ENCODE data around the gene SHISAL2B. TPM values are rescaled to one million over a fixed set of nuclear protein-coding genes. Genes with fewer than 3 reads are reported as not detected.

Gene SHISAL2B
- total and polyA plus RNA-seq, 2 experiments from 2014 or later: 0.56 TPM; not detected in 1

DNA sequence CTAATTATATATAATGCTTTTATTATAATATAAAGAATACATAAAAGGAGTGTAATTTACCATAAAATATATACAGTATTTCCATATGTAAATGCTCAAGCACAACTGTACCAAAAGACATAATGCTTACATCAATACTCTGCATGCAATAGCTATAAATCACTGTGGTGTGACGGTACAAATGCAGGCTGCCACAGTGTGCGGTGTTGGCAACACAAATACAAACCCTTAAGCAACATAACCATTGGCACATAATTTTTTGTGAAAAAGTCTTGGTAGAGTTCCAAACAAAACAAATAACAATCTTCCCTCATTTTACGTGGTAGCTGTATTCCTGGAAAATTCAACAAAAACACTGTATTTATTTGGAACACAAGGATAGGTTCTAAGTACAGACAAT, 1.9 kb upstream of the SHISAL2B start:
- Histone ChIP-seq H4K20me1 (ENCODE audit: insufficient read depth, poor library complexity, severe bottlenecking) (no peaks in the 10 kb centered on the region), H3K9me3 (ENCODE audit: low read depth) (no peaks in the 10 kb centered on the region), H3K27me3 (peaks cover 51% of the 10 kb centered on the region), H2AFZ (no peak overlapping the region), H3K79me2 (no peaks in the 10 kb centered on the region), H3K4me2 (no peak overlapping the region), H3K4me3 (no peak overlapping the region), H3K27ac (no peak overlapping the region), H3K36me3 (replicated peaks; ENCODE audit: insufficient read depth, low read depth) (no peaks in the 10 kb centered on the region), H3K4me1 (ENCODE audit: insufficient read depth) (peaks cover 9% of the 10 kb centered on the region), H3K9me2 (replicated peaks; ENCODE audit: insufficient read depth) (no peaks in the 10 kb centered on the region)
- no peak for DNase-seq (ENCODE audit: low spot score)
- 82% methylated on average over 3 of the region's 3 CpGs for WGBS (ENCODE audit: low lambda C conversion rate, missing lambda C conversion rate)
- TF ChIP-seq, protein P1, sequence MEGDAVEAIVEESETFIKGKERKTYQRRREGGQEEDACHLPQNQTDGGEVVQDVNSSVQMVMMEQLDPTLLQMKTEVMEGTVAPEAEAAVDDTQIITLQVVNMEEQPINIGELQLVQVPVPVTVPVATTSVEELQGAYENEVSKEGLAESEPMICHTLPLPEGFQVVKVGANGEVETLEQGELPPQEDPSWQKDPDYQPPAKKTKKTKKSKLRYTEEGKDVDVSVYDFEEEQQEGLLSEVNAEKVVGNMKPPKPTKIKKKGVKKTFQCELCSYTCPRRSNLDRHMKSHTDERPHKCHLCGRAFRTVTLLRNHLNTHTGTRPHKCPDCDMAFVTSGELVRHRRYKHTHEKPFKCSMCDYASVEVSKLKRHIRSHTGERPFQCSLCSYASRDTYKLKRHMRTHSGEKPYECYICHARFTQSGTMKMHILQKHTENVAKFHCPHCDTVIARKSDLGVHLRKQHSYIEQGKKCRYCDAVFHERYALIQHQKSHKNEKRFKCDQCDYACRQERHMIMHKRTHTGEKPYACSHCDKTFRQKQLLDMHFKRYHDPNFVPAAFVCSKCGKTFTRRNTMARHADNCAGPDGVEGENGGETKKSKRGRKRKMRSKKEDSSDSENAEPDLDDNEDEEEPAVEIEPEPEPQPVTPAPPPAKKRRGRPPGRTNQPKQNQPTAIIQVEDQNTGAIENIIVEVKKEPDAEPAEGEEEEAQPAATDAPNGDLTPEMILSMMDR (IDR thresholded peaks at IDR 0.05; ENCODE audit: poor library complexity): no peak

DNA sequence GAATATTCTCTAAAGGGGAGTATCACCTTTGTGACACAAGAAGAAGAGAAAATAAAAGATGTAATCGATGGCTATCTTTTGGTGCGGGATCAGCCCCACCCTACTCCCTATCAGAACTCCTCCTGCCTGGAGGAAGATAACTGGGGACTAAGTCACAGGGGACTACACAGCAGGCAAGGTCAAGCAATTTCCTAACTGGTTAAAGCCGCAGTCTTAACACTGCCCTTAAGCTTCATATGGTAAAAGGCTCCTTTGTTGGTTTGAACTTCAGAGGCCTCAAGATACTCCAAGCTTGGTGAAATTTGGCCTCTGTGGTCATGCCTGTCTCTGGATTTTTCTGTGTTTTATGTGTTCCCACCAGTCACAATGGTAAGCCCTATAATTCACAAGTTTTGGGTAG, 1.3 kb upstream of the SHISAL2B start:
- Histone ChIP-seq H4K20me1 (ENCODE audit: insufficient read depth, poor library complexity, severe bottlenecking) (no peaks in the 10 kb centered on the region), H3K27ac (no peak overlapping the region), H2AFZ (no peak overlapping the region), H3K9me3 (ENCODE audit: low read depth) (no peaks in the 10 kb centered on the region), H3K4me1 (ENCODE audit: insufficient read depth) (peaks cover 9% of the 10 kb centered on the region), H3K36me3 (replicated peaks; ENCODE audit: insufficient read depth, low read depth) (no peaks in the 10 kb centered on the region), H3K4me3 (no peak overlapping the region), H3K27me3 (peaks cover 51% of the 10 kb centered on the region), H3K79me2 (no peaks in the 10 kb centered on the region), H3K9me2 (replicated peaks; ENCODE audit: insufficient read depth) (no peaks in the 10 kb centered on the region), H3K4me2 (no peak overlapping the region)
- 61% methylated on average over 3 of the region's 3 CpGs for whole genome bisulfite sequencing (ENCODE audit: low lambda C conversion rate, missing lambda C conversion rate)
- DNase-seq (ENCODE audit: low spot score): no peak
- TF ChIP-seq, protein P1 (IDR thresholded peaks at IDR 0.05; ENCODE audit: poor library complexity): no peak
- TF ChIP-seq EZH2phosphoT487 (IDR thresholded peaks at IDR 0.05; ENCODE audit: low read depth, severe bottlenecking, unreplicated experiment) (no peak), EZH2 (IDR thresholded peaks at IDR 0.05; ENCODE audit: borderline replicate concordance) (no peak)

DNA sequence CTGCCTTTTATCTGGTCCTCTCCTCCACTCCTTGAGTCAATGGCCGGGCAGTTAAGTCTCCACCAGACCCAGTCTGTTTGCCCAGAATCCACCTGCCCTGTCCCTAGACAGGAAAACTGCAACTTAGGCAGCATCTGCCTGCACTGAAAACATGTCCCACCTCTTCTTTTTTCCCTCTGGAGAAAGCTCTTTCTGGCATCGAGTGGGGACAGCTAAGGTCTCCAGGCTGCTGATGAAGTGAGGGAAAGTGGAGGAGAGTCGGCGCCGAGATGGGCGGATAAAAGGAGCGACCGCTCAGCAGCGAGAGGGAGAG, 243 bp upstream of the SHISAL2B start:
- TF ChIP-seq, protein P1 (IDR thresholded peaks at IDR 0.05; ENCODE audit: poor library complexity): no peak
- TF ChIP-seq EZH2phosphoT487 (IDR thresholded peaks at IDR 0.05; ENCODE audit: low read depth, severe bottlenecking, unreplicated experiment): no peak
- no peak for TF ChIP-seq EZH2 (IDR thresholded peaks at IDR 0.05; ENCODE audit: borderline replicate concordance)
- Histone ChIP-seq H3K9me3 (ENCODE audit: low read depth) (no peaks in the 10 kb centered on the region), H3K4me3 (peak overlapping the region; percentile 31), H2AFZ (peak overlapping the region; percentile 79), H3K79me2 (no peaks in the 10 kb centered on the region), H3K36me3 (replicated peaks; ENCODE audit: insufficient read depth, low read depth) (no peaks in the 10 kb centered on the region), H3K27ac (no peak overlapping the region), H3K4me1 (ENCODE audit: insufficient read depth) (peaks cover 9% of the 10 kb centered on the region), H3K9me2 (replicated peaks; ENCODE audit: insufficient read depth) (no peaks in the 10 kb centered on the region), H3K4me2 (peak overlapping the region; percentile 99), H4K20me1 (ENCODE audit: insufficient read depth, poor library complexity, severe bottlenecking) (no peaks in the 10 kb centered on the region), H3K27me3 (peaks cover 51% of the 10 kb centered on the region)
- no peak for DNase-seq (ENCODE audit: low spot score)
- 2% methylated on average over 9 of the region's 9 CpGs for WGBS (ENCODE audit: low lambda C conversion rate, missing lambda C conversion rate)

DNA sequence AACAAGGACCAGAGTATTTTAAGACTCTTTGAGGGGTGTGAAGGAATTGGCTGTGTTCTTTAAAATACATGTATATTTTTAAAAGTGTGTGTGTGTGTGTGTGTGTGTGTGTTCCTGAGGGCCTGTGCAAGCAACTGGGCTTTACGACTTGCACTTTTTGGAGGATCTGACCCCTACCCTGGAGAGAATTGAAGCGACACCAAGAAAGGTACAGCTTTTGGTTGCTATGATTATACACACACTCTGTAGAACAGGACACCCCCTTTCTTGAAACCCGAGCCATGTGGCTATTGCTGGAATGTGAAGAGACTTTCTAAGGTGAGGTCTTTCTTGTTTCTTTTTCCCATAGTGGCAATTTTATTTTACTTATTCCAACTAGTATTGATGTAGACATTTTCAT, 988 bp downstream of the SHISAL2B start:
- Histone ChIP-seq H3K27ac (no peak overlapping the region), H4K20me1 (ENCODE audit: insufficient read depth, poor library complexity, severe bottlenecking) (no peaks in the 10 kb centered on the region), H3K4me2 (peak overlapping the region; percentile 99), H2AFZ (no peak overlapping the region), H3K4me1 (ENCODE audit: insufficient read depth) (peaks cover 9% of the 10 kb centered on the region), H3K79me2 (no peaks in the 10 kb centered on the region), H3K9me3 (ENCODE audit: low read depth) (no peaks in the 10 kb centered on the region), H3K9me2 (replicated peaks; ENCODE audit: insufficient read depth) (no peaks in the 10 kb centered on the region), H3K4me3 (peak overlapping the region; percentile 31), H3K27me3 (peaks cover 51% of the 10 kb centered on the region), H3K36me3 (replicated peaks; ENCODE audit: insufficient read depth, low read depth) (no peaks in the 10 kb centered on the region)
- DNase-seq (ENCODE audit: low spot score): no peak
- 29% methylated on average over 3 of the region's 3 CpGs for WGBS (ENCODE audit: low lambda C conversion rate, missing lambda C conversion rate)
- no peak for TF ChIP-seq EZH2 (IDR thresholded peaks at IDR 0.05; ENCODE audit: borderline replicate concordance)

Measured in hepatocyte (in vitro differentiated cells).